ENCODE measurements around the gene RTN4RL1. TPM values are rescaled to one million over a fixed set of nuclear protein-coding genes. Genes with fewer than 3 reads are reported as not detected.

The RTN4RL1 gene
- total RNA-seq, 4 donors from 2014 or later = 4.2 to 11.9 (median 9.8) TPM

DNA sequence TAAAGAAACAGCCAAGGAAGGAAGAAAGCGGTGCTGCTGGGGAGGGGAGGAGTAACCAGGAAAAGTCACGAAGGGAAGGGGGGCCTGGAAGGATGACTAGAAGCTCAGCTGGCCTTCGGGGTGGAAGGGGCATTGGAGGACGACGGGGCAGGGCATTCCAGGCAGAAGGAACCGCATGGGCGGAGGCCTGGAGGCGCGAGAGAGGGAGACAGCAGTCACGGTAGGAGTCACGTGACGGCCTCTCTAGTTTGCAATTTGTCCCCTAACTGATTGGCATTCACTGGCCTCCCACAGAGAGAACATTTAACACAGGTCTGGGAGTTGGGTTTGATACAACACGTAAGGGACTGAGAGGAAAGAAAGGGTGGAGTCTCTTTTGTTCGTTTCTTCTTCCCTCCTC lies 63.9 kb downstream of the RTN4RL1 start:
- TF ChIP-seq, protein P1, sequence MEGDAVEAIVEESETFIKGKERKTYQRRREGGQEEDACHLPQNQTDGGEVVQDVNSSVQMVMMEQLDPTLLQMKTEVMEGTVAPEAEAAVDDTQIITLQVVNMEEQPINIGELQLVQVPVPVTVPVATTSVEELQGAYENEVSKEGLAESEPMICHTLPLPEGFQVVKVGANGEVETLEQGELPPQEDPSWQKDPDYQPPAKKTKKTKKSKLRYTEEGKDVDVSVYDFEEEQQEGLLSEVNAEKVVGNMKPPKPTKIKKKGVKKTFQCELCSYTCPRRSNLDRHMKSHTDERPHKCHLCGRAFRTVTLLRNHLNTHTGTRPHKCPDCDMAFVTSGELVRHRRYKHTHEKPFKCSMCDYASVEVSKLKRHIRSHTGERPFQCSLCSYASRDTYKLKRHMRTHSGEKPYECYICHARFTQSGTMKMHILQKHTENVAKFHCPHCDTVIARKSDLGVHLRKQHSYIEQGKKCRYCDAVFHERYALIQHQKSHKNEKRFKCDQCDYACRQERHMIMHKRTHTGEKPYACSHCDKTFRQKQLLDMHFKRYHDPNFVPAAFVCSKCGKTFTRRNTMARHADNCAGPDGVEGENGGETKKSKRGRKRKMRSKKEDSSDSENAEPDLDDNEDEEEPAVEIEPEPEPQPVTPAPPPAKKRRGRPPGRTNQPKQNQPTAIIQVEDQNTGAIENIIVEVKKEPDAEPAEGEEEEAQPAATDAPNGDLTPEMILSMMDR (IDR thresholded peaks at IDR 0.05; ENCODE audit: low read depth) = no peak

DNA sequence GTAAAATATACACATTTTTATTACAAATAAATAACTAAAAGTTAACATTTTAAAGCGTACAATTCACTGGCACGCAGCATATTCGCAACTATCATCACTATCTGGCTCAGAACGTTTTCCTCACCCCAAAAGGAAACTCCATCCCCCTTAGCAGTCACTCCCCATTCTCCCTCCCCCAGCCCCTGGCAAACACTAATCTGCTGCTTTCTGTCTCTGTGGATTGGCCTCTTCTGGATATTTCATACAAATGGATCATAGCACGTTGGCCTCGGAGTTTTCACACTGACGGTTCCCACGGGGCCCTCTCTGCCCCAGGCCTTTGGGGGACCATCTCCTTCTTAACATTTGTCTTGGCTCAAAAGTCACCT lies 64.6 kb downstream of the RTN4RL1 start:
- TF ChIP-seq, protein P1 (IDR thresholded peaks at IDR 0.05; ENCODE audit: low read depth) = no peak

DNA sequence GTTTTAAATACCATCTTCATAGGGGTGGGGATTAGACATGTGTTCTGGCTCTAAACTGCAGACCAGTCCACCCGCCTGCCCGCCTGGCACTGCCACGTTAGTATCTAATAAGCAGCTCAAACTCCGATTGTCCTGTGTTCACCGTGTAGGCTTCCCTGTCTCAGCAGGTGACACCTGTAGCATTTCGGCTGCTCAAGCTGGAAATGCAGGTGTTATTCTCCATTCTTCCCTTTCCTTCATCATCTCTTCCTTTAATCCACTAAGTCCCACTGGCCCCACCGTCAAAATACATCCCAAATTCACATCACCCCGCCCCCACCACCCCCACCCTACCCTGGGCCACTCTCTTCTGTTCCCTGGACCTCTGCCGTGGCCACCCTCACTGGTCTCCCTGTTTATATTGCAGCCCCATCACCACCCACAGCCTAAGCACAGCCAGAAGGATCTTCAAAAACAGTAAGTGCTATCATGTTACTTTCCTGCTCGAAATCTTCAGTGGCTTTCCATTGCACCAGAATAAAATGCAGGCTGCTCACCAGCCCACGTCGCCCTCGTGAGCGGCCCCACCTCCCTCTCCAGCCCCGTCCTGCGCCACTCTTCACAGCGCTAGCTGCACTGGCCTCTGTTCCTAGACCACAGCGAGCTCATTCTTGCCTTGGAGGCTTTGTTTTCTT lies 65.1 kb downstream of the RTN4RL1 start:
- TF ChIP-seq, protein P1 (IDR thresholded peaks at IDR 0.05; ENCODE audit: low read depth) = no peak

DNA sequence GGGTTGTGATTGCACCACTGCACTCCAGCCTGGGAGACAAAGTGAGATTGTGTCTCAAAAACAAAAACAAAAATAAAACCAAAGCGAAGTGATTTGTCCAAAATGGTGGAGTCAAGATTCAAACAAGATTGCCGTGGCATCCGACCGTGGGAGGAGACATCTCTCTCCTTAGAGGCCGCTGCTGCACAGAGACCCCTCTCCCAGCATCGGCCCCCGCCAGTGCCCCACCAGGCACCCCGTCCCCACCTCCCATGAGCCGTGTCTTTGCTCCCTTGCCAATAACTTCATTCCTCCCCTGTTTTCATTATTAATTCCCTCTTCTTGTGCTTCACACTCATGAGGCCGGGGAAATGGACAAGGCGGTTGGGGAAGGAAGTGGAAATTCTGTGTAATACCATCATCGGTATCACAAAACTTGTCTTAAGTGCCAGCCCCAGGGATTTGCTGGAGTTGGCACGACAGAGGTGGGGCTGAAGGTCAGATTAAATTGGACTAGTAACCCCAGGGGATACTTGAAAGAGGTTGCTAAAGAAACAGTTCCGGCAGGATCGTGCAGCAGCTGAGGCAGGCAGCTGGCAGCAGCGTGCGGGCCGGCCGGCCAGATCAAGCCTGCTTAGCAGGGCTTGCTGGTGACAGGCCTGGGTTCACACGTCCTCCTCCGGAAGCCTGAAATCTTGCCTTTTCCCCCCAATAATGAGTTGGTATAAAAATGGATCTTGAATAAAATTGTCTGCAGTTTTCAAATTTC lies 66.8 kb downstream of the RTN4RL1 start:
- TF ChIP-seq, protein P1 (IDR thresholded peaks at IDR 0.05; ENCODE audit: low read depth) = no peak

DNA sequence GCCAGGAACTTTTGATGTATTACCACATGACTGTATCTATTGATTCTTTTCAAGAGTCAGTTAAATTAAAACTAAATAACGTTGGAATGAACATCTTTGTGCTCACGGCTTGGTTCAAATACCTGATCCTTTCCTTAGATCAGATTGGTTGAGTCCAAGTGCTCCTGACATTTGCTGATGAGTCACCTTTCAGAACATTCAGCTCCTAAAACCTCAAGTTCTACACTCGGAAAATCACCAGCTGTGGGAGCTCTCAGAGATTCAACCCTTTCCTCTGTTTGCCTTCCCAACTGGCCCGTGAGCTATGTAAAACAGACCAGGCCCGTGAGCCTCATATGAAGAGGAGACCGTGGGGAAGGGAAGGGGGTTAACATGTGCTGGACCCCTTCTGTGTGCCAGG lies 68.1 kb downstream of the RTN4RL1 start:
- TF ChIP-seq, protein P1 (IDR thresholded peaks at IDR 0.05; ENCODE audit: low read depth) = no peak

DNA sequence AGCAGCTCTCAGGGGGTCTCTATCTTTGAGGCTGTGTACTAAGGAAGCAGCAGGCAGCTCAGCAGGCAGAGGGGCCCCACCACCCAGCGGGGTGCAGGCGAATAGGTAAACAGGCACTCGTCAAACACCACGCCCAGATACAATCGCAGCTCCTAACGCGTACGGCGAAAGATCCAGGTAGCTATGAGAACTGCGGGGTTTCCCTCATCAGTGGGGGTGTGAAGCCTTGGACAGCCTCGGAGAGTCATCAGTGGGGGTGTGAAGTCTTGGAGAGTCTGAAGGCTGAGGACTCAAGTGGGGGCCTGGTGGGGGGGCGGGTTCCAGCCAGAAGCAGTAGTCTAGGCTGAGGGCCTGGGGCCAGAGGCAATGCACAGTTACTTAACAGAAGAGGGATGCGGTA lies 69.0 kb downstream of the RTN4RL1 start:
- TF ChIP-seq, protein P1 (IDR thresholded peaks at IDR 0.05; ENCODE audit: low read depth) = no peak

DNA sequence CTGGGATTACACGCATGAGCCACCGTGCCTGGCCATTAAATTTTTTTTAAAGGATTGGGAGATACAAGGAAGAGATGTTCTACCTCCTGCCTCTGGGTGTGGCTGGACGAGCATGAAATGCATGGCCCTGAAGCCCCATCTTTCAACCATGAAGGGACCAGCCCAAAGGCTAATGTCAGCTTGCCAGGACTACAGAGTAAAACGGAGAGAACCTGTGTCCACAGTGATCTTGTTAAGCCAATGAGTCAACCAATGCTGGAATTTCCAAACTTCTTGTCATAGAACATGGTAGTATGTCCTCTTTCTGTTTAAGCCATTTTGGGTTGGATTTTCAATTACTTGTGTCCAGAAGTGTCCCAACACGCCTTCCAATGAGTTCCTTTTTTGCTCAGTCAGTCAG lies 71.3 kb downstream of the RTN4RL1 start:
- TF ChIP-seq, protein P1 (IDR thresholded peaks at IDR 0.05; ENCODE audit: low read depth) = no peak
